ENCODE measurements around the gene C1orf159.
A peak's percentile ranks its signal among the peaks of the same experiment; 100 is the strongest.
"Not testable (repeated sequence)": the region's sequence is repeated elsewhere in the genome, so short reads cannot be mapped to it uniquely, and the experiment has no call there.

C1orf159 gene

DNA sequence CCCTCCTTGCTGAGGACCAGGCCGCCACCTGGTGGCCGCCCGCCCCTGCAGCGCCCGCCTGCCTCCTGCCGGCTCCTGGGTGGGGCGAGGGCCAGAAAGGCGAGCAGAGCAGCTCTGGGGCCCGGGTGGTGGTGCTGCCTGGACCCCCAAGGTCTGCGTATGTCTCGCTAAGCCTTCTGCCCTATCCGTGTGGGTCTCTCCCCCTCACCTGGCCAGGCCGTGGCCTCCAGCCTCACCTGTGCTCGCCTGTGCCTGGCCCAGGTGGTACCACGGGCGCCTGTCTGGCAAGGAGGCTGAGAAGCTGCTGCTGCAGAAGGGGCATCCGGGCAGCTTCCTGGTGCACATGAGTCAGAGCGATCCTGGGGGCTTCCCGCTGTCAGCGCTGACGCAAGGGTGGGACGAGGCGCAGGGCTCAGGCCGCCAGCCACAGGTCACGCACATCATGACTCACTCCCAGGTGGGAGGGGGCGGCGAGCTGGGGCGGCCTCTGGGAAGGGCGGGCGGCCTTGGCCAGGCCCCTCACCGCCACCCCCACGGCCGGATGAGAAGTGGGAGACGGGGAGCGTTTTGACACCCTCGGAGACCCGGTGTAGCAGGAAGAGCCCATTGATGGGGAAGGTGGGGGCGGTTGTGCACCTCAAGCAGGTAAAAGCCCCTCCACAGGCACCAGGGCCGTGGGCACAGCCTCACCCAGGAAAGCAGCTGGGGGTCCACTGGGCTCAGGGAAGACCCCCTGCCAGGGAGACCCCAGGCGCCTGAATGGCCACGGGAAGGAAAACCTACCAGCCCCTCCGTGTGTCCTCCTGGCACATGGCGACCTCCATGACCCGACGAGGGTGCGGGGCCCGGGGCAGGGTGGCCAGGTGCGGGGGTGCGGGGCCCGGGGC lies 51.7 kb downstream of the C1orf159 start:
- DNase-seq: peak; percentile 96 to 97 (median 96)

DNA sequence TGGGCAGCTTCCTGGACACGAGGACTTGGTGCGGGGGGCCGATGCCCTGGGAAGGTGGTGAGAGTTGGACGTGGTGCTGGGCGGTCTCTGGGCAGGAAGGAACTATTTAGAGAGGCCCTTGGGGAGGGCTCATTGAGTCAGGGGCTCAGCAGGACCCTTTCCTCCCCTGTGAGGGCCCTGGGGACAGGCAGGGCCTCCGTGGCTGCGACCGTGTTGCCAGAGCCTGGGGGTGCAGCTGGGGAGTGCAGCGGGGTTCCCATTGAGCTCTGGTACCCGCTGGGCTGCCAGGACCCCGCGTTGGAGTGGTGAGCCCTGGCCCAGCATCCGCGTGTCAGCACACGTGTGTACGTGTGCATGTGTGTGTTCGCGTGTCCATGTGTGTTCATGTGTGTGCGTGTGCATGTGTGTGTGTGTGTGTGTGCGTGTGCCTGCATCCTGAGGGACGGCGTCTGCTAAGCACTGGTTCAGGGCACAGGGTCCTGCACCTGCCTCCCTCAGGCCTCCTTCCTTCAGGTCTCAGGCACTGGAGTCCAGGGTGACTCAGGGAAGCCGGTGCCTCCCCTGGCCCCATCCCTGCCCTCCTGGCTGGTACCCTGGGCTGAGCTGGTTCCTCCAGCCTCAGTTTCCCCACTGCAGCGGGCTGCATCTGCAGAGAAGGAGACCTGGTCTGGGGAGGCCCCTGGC lies 52.5 kb downstream of the C1orf159 start:
- DNase-seq: no peak

DNA sequence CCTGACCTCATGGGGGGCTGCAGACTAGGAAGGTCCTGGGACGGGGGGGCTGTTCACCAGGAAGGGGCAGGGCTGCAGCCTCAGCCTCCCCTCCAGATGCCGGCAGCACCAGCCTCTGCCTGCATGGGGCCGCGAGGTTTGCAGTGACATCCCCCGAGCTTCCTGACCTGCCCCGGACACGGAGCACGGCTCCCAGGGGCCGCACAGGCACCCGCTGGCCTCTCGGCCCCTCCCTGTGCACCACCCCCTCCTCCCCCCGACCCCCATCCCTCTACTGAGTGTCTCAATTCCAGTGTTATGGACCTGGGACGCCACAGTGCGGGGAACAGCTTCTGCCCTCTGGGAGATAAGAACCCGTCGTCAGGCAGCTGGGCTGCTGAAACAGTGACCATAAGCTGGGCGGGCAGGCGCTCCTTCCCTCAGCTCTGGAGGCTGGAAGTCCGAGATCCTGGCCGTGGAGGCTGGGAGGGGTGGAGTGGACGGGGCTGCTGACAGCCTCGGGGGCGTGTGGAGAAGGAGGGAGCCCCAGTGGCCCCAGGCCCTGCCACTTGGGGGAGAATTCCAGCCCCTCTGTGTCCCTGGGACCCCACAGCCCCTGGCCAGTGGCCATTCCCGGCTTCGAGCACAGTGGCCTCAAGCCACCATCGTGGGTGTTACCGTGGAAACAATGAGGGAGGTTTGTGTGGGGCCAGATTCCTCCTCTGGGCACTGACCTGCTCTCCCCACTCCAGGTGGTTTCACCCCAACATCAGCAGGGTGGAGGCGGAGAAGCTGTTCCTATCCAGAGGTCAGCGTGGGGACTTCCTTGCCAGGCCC lies 53.3 kb downstream of the C1orf159 start:
- DNase-seq: no peak

DNA sequence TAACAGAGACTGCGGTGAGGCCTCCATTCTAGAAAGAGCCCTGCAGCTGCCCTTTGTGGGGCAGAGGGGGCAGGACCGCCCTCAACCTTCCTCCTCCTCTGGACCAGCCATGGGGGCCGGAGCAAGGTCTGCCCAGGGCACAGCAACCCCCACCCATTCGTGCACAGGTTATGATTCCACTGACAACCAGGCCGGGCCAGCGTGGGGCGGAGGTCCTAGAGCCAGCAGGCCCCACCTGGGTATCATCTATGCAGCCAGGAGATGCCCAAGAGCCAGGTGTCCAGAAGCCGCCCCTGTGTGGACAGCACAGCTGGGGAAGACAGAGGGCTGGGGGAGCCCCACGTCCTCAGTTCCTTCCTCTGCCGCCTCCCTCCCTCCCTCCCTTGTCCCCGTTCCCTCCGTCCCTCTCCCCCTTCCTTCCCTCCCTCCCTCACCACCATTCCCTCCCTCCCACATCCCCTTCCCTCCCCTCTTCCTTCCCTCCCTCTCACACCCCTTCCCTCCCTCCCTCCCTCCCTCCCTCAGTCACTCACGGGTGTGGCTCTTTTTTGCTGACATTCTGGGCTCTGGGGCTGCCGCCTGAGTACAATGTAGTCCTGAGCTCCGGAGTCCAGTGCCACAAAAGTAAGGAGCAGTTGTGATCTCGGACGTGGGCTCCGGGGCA lies 54.1 kb downstream of the C1orf159 start:
- DNase-seq: peak in 2 of 3 donors; percentile 24 to 52

DNA sequence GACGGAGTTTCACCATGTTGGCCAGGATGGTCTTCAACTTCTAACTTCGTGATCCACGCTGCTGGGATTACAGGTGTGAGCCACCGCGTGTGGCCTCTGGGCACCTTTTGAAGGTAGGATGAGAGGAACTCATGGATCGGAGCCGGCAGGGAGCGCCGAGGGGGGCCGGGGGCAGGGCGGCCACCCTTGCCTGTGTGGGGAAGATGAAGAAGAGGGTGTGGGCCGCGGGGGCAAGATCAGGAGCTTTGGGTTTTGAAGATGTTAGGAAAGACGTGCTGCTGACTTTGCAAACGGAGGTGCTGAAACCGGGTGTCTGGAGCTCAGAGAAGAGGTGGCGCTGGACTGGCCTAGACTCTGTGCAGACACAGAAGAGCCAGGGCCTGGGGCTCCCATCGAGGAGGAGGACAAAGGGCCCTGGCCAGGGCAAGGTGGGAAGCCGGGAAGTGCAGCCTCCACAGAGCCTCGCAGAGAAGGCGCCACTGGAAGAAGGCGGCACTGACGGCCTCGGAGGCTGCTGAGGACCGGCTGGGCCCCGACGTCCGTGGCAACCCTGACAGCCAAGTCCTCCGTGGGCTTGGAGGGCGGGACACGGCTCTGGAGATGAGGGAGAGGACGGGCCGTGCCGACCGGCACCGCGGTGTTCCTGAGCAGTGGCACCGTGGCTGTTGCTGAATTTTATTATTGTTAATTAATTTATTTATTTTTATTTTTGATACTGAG lies 55.4 kb downstream of the C1orf159 start:
- DNase-seq: no peak

DNA sequence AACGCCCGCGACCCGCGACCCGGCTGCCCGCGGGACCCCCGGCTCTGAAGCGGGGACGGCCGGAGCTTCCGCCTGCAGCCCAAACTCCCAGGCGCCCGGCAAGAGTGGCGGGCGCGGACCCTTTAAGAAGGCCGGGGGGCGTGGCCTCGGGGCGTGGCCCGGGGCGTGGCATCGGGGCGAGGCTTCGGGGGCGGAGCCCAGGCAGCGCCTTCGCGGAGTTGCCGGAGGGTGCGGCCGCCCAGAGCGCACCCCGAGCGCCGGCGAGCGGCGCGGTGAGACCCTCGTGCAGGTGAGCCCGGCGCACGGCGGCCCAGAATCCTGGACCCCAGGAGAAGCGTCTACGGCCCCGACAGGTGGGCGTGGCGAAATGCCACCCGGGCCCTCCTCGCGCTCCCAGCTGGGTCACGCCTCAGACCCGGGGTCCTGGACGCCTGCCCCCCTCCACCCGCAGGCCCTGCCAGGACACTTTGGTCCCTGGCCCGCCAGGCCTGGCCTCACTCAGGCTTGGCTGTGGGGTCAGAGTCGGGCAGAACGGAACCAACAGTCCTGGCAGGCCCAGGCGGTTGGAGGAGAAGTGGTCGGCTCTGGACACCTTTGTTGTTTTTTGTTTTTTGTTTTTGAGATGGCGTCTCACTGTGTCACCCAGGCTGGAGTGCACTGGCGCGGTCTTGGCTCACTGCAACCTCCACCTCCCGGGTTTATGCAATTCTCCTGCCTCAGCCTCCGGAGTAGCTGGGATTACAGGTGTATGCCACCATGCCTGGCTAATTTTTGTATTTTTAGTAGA lies 56.2 kb downstream of the C1orf159 start:
- DNase-seq: peak; percentile 91 to 98 (median 97)

DNA sequence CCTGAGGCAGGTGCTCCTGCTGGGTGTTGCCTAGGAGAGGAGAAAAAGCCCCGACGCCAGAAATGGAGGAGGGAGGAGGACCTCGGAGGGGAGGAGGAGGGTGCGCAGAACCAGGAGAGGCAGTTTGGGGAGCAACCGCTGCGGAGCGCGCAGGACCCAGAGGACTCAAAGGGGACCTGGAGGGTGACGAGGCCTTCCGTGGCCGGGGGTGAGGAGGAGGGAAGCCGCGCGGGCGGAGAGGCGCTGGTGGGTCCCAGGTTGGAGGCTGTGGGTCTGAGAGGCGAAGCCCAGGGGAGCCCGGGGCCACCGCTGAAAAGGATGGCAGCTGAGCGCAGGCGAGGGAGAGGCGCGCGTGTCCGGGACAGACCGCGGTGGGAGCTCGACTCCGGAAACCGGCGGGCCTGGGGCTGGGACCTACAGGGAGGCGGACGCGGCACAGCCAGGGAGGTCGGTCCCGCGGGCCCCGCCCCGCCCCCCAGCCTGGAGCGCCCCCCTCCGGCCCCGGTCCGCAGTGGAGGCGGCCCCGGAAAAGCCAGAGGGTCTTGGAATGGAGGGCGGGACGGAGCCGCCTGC lies 56.9 kb downstream of the C1orf159 start:
- DNase-seq: peak in 2 of 3 donors; percentile 20 to 30

DNA sequence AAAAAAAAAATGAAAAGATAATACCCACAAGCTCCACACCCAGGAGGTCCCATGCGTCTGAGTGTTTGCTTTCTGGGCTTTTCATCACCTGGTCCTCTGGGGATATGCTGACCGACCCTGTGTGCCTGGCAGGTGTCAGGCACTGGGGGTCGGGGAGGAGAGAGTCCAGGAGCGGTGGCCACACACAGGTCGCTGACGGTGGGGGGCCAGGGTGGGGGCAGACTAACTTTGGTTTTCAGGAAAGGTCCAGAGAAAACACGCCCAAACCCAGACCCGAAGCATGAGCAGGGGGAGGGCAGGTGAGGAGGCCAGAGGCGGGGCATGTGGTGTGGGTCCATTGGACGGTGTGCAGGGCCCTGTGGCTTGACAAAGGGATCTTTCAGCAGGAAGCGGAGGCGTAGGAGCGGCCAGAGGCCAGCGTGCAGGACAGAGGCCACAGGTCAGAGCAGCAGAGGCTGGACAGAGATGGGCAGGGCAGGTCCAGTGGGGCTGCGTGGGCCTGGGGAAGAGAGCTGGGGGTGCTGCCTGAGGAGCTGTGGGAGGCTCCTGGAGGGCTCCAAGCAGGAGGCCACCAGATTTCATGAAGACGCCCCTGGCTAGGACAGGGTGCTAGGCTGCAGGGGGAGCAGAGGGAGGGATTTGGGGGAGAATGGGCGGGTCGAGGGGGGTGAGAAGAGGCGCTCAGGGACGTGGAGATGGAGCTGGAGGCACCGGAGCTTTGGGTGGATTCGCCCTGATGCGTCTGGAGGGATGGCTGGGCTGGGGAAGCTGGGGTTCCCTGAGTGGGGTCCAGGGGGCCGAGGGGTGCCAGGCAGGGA lies 57.6 kb downstream of the C1orf159 start:
- DNase-seq: no peak

DNA sequence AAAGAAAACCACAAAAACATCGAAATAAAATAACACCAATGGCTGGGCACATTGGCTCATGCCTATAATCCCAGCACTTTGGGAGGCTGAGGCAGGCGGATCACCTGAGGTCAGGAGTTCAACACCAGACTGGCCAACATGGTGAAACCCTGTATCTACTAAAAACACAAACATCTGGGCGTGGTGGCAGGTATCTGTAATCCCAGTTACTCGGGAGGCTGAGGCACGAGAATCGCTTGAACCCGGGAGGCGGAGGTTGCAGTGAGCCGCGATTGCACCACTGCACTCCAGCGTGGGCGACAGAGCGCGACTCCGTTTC lies 58.2 kb downstream of the C1orf159 start:
- not testable (repeated sequence) for DNase-seq

DNA sequence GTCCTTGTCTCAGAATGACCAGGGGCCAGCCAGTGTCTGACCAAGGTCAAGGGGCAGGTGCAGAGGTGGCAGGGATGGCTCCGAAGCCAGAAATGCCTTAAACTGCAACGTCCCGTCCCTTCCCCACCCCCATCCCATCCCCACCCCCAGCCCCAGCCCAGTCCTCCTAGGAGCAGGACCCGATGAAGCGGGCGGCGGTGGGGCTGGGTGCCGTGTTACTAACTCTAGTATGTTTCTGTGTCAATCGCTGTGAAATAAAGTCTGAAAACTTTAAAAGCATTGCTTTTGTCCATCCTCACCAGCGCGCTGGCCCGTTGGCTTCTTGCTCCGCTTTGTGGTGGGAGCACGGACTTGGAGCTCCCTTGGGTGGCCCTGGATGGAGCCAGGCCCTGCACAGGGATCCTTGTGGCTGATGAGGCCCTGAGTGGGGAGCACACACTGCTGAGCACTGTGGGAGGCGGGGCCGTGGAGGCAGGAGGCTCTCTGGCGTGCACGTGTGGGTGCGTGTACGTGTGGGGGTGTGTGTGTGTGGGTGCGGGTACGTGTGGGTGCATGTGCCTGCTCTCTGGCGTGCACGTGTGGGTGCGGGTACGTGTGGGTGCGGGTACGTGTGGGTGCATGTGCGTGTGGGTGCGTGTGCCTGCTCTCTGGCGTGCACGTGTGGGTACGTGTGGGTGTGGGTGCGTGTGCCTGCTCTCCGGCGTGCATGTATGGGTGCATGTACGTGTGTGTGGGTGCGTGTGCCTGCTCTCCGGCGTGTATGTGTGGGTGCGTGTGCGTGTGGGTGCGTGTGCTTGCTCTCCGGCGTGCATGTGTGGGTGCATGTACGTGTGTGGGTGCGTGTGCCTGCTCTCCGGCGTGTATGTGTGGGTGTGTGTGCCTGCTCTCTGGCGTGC lies 59.8 kb downstream of the C1orf159 start:
- no peak for DNase-seq

DNA sequence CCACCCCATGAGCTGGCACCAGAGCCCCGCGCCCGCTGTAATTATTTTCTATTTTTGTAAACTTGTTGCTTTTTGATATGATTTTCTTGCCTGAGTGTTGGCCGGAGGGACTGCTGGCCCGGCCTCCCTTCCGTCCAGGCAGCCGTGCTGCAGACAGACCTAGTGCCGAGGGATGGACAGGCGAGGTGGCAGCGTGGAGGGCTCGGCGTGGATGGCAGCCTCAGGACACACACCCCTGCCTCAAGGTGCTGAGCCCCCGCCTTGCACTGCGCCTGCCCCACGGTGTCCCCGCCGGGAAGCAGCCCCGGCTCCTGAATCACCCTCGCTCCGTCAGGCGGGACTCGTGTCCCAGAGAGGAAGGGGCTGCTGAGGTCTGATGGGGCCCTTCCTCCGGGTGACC lies 60.9 kb downstream of the C1orf159 start:
- DNase-seq: no peak

DNA sequence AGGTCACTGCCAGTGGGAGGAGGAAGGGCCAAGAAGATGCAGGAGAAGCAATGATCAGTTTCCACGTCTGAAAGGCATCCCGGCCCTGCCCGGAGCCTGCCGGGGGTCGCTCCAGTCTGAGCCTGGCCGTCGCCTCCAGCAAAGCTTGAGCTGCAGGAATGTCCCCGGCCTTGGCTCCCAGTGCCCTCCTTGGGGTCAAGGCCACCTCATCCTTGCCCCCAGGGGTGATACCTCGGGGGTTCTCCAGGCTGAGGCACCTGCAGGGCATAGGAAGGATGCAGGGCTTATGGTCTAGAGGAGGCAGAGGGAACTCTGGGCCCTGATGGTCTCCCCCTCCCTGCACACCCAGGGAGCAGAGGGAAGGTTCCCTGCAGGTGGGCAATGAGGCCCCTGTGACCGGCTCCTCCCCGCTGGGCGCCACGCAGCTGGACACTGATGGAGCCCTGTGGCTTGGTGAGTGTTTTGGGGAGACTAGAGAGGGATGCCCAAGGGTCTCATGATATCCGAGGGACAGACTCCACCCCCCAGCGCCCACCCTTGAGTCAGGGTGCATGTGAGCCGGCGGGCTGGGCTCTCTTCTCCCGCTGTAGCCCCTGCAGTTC lies 61.7 kb downstream of the C1orf159 start:
- DNase-seq: no peak

DNA sequence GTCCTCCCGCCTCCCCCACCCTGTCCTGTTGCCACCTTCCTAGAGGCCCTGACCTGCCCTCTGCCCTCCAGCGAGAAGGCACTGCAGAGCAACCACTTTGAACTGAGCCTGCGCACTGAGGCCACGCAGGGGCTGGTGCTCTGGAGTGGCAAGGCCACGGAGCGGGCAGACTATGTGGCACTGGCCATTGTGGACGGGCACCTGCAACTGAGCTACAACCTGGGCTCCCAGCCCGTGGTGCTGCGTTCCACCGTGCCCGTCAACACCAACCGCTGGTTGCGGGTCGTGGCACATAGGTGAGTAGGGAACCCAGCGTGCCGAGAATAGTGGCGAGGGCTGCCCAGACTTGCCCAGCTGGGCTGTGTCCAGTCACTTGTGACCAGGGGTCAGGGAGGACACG lies 62.2 kb downstream of the C1orf159 start:
- DNase-seq: no peak

DNA sequence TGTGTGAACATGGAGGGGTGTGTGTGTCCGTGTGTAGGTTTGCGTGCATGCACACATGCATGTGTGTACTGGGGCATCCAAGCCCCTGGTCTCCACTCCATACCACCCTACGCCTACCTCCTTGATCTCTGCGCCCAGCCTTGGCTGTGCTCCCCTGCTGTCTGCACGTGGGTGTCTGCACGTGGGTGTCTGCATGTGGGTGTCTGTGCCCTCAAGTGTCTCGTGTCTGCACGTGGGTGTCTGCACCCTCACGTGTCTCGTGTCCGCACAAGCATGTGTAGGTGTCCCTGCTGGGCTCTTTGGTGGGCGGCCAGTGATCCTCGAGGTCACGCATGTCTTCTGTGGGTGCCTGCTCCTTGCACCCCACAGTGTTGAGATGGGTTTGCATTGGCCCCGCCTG lies 62.9 kb downstream of the C1orf159 start:
- DNase-seq: no peak

DNA sequence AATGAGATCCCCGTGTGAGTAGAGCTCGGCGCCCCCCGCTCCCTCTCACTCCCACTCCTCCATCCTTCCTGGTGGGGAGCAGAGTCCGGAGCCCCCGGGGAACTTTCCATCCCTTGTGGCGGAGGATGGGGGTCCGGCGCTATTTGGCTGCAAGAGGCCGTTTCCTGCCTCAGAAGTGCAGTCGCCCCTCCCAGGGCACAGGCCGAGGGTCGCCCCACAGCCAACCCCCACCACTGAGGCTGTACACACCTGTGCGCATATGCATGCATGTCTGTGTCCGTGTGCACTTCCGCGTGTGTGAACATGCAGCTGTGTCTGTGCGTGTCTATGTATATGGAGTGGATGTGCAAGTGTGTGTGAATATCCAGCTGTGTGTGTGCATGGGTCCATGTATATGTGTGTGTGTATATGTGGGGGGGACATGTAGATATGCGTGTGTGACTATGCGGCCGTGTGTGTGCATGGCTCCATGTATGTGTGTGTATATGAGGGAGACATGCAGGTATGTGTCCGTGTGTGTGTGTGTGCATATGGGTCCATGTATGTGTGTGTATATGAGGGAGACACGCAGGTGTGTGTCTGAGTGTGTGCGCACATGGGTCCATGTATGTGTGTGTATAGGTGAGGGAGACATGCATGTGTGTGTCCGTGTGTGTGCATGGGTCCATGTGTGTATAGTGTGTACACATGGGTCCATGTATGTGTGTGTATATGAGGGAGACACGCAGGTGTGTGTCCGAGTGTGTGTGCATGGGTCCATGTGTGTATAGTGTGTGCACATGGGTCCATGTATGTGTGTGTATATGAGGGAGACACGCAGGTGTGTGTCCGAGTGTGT lies 63.7 kb downstream of the C1orf159 start:
- DNase-seq: no peak

DNA sequence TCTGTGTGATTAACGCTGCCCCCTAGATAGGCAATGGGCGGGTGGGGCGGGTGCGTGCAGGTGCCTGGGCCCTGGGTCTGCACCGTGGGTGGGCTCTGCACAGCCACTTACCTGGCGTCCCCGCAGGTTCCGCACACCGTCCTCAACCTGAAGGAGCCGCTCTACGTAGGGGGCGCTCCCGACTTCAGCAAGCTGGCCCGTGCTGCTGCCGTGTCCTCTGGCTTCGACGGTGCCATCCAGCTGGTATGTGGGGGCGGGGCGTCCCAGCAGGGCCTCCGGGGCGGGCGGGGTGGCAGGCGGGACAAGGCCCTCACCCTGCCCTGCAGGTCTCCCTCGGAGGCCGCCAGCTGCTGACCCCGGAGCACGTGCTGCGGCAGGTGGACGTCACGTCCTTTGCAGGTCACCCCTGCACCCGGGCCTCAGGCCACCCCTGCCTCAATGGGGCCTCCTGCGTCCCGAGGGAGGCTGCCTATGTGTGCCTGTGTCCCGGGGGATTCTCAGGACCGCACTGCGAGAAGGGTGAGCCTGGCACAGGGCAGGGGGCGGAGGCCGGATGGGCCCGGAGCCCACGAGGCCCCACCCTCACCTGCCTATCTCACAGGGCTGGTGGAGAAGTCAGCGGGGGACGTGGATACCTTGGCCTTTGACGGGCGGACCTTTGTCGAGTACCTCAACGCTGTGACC lies 64.6 kb downstream of the C1orf159 start:
- DNase-seq: no peak

DNA sequence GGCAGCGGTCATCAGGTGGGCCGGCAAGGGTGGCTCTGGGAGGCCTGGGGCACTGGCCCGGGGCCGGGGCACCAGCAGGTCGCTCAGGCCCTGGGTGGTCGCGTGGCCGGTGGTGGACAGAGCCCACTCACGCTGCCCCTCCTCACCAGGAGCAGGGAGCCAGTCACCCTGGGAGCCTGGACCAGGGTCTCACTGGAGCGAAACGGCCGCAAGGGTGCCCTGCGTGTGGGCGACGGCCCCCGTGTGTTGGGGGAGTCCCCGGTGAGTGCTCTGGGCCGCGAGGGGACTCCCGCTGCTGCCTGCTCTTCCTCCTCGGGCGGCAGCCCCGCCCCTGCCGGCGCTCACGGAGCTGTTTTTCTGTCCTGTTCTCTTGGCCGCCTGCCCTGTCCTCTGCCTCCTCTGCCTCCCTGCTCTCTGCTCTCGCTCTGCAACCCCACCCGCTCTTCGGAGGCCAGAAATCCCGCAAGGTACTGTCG lies 65.3 kb downstream of the C1orf159 start:
- DNase-seq: no peak

Measured in suppressor macrophage treated with lipopolysaccharide for 1 hour (primary cell).